ENCODE data around the gene DNA2. TPM values are rescaled to one million over a fixed set of nuclear protein-coding genes. Genes with fewer than 3 reads are reported as not detected.

Gene DNA2
- total RNA-seq, 1 experiment from 2014 or later: 43.4 TPM

- no peaks in the 10 kb centered on the region for H3K79me1 ChIP-seq (ENCODE audit: insufficient read depth, low read depth, low read length, poor library complexity, severe bottlenecking)
- H3K4ac ChIP-seq (ENCODE audit: low read depth, low read length): no peak overlapping the region
- no peaks in the 10 kb centered on the region for H3K4me1 ChIP-seq (ENCODE audit: insufficient read depth, low read length)
- H3K27me3 Mint-ChIP-seq (ENCODE audit: low read depth): peaks cover 1% of the 10 kb centered on the region; the same call in 1 of the 2 replicates
- H3K79me2 ChIP-seq (ENCODE audit: insufficient read depth, low read length): peaks cover 6% of the 10 kb centered on the region; the same call in 1 of the 2 replicates
- peaks cover 17 to 18% of the 10 kb centered on the region in 2 experiments for H3K4me1 Mint-ChIP-seq
- no peak overlapping the region for H2AK5ac ChIP-seq (ENCODE audit: insufficient read length, low read length)
- no peak overlapping the region for H2BK5ac ChIP-seq (ENCODE audit: insufficient read length, low read length)
- H3K4me2 ChIP-seq (ENCODE audit: insufficient read depth, insufficient read length, low read length): no peak overlapping the region
- no peak overlapping the region for H3K4me3 Mint-ChIP-seq
- H2AFZ ChIP-seq (ENCODE audit: low read length): no peak overlapping the region
- H3K36me3 Mint-ChIP-seq (ENCODE audit: insufficient read depth in 1 of 3, low read depth in 3 of 3): peaks cover 5 to 15% (median 15%) of the 10 kb centered on the region in 3 experiments; a peak in 5 of 7 replicates
- no CpG with 5 or more reads among the region's 4 CpGs for WGBS (ENCODE audit: extremely low coverage, insufficient read length, low lambda C conversion rate)
- H3K23me2 ChIP-seq (ENCODE audit: insufficient read length, low read depth, low read length, poor library complexity, severe bottlenecking): peaks cover 8% of the 10 kb centered on the region
- H3K23ac ChIP-seq (ENCODE audit: insufficient read length, low read depth, low read length): no peak overlapping the region
- H4K5ac ChIP-seq (ENCODE audit: insufficient read length, low read depth, low read length): no peak overlapping the region
- no peak for DNase-seq
- no peak overlapping the region for H3K27ac Mint-ChIP-seq
- no peak overlapping the region for H3K14ac ChIP-seq (ENCODE audit: insufficient read depth, low read length)
- no peaks in the 10 kb centered on the region for H3K27me3 ChIP-seq (ENCODE audit: insufficient read depth, low read length)
- H3K56ac ChIP-seq (ENCODE audit: insufficient read length, low read depth, low read length): no peak overlapping the region
- no peak overlapping the region for H3K27ac ChIP-seq (ENCODE audit: insufficient read length, low read depth, low read length)
- no peaks in the 10 kb centered on the region for H4K20me1 ChIP-seq (ENCODE audit: control insufficient read depth, insufficient read depth, insufficient read length)
- no peak for TF ChIP-seq CTCF (conservative IDR thresholded peaks at IDR 0.05)
- H2BK120ac ChIP-seq (ENCODE audit: low read depth, low read length, poor library complexity, severe bottlenecking): no peak overlapping the region
- no peak overlapping the region for H2BK20ac ChIP-seq (ENCODE audit: low read depth, low read length, poor library complexity, severe bottlenecking)
- no peaks in the 10 kb centered on the region for H3K9me3 Mint-ChIP-seq
- no peak overlapping the region for H3K9ac ChIP-seq (ENCODE audit: extremely low read depth, insufficient read length, low read length)
- no peak overlapping the region for H3K18ac ChIP-seq (ENCODE audit: insufficient read length, low read depth, low read length)
- H2BK12ac ChIP-seq (ENCODE audit: insufficient read length, low read depth, low read length): no peak overlapping the region
- no peak overlapping the region for H4K8ac ChIP-seq (replicated peaks; ENCODE audit: insufficient read length, low read depth, low read length)
- no peaks in the 10 kb centered on the region for H3K9me3 ChIP-seq (ENCODE audit: control insufficient read depth, low read depth, low read length)
- H4K91ac ChIP-seq (ENCODE audit: insufficient read length, low read depth, low read length): no peak overlapping the region
- no peak overlapping the region for H2BK15ac ChIP-seq (ENCODE audit: low read depth, low read length)
- no peak overlapping the region for H3T11ph ChIP-seq (ENCODE audit: low read length)
These were observed 68.1 kb downstream of the DNA2 start for GRCh38 chr10:68403701-68404100.

Data from H9 (cell line).